Measurements from ENCODE around the gene THEMIS2.

GRCh38 chr1:27831568-27832410, 40.6 kb upstream of the THEMIS2 start:
- no peak for TF ChIP-seq CTCF (IDR thresholded peaks at IDR 0.05)
- TF ChIP-seq POLR2A (IDR thresholded peaks at IDR 0.05), result no peak
- no peak for TF ChIP-seq POLR2AphosphoS5 (IDR thresholded peaks at IDR 0.05; ENCODE audit: insufficient read depth in 1 of 2, low read depth in 1 of 2)

All from vagina (tissue), 2 donors.